LoVo (cell line): ENCODE measurements around the gene AGFG1.
"Not testable (repeated sequence)": the region's sequence is repeated elsewhere in the genome, so short reads cannot be mapped to it uniquely, and the experiment has no call there.

ENCODE experiments used
- DNase-seq: peaks from one replicate; pipeline ENCODE4 v3.0.0-alpha.2; 2016; ENCODE audit warnings: low spot score

The AGFG1 gene

GRCh38 chr2:227499627-227500300 is 27.8 kb downstream of the AGFG1 start:
- no peak for DNase-seq

DNA sequence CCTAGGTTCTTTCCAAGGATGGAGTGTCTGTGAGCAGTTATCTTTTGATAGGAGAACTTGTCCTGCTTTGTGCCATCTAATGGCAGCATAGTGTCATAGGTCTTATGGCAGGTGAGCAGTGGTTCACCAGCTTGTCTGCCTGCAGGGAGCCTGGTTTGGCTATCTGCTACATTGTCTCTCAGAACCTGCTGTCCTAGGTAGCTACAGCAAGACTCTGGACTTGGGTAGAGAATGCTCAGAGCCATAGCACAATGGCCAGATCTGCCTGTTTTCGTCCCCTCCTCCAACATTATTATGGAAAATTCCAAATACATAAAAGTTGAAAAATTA is 28.3 kb downstream of the AGFG1 start:
- DNase-seq: no peak

- DNase-seq: peak; percentile 90
These were observed 31.8 kb downstream of the AGFG1 start for GRCh38 chr2:227503433-227504406.

DNA sequence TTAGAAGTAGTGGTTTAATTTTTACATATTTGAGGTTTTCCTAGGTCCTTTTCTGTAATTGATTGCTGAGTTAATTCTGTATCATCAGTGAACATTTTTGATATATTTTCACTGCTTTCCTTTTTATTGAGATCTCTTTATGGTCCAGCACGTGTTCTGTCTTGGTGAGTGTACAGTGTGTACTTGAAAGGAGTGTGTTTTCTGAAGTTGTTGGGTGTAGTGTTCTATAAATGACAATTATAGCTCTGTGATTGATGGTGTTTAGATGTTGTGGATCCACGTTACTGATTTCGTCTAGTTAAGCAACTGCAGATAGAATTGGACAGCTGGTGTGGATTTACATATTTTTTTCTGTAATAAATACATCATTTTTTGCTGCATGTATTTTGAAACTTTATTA is 32.7 kb downstream of the AGFG1 start:
- DNase-seq: no peak

DNA sequence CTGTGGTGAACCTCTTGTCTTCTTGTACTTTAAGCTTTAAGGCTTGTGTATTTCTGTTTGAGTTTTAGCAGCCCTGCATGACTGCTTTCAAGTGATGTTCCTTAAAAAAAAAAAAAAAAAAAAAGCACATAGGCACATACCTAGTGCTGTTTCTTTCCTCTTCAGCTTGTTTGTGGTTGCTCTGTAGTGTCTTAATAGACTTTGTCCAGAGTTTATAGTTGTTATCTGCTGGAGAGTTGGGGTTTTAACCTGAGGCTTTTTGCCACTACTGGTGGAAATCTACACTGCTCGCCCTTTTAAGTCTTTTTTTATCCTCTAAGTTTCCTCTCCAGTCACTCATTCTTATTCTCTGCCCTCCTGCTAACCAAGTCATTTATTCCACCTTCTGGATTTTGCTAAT is 34.5 kb downstream of the AGFG1 start:
- DNase-seq: no peak

DNA sequence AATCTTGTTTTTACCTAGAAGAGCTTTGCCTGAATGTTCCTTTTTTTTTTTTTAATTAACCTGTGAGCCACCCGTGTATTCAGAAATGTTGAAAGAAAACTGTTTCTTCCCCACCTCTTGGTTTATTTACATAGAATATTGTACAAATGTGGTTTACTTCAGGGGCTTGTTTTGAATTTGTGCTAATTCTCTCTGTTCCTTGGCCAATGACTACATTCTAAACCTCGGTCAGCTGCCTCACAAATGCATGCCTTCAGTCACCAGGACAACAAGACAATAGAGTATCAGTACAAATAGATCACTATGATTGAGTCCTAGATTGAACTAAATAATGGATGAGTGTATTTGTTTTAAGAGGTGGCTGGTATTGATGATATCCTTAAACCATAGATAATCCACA is 36.0 kb downstream of the AGFG1 start:
- no peak for DNase-seq

DNA sequence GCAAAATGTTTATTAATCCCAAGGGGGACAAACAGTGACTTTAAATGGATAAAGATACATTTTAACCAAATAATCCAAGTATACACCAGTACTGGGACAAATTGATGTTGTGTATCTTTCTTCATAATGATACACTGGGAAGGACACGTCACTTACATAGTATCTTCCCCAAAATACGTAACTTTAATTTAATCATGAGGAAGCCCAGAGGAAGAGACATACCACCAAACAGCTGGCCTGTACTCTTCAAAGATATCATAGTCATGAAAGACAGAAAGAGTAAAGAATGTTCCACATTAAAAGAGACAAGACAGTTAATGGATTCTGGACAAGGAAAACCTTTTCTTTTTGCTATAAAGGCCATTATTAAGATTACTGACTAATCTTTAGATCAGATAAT is 37.1 kb downstream of the AGFG1 start:
- DNase-seq: no peak

- no peak for DNase-seq
These were observed 38.1 kb downstream of the AGFG1 start for GRCh38 chr2:227509824-227510619.

- no peak for DNase-seq
These were observed 38.6 kb downstream of the AGFG1 start for GRCh38 chr2:227510620-227510958.

- no peak for DNase-seq
These were observed 39.4 kb downstream of the AGFG1 start for GRCh38 chr2:227511239-227511930.

GRCh38 chr2:227511955-227512354 is 40.0 kb downstream of the AGFG1 start:
- no peak for DNase-seq

DNA sequence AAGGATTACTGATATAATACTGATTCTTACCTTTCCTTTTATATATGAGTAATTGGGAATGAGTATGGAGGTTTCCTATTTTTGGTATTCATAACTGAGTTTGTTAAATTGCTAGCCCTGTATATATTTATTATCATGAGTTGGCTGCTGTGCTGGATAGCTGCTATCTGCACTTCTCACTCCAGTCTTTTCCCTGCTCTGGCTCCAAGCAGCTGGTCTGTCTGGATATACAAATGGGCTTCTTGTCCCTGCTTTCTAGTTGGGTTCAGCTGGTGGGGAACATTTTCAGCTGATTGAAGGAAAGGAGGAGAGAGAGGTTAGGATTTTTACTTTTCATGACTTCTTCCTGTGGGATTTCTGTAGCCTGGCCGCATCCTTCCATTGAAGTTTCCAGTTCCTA is 41.2 kb downstream of the AGFG1 start:
- DNase-seq: no peak

DNA sequence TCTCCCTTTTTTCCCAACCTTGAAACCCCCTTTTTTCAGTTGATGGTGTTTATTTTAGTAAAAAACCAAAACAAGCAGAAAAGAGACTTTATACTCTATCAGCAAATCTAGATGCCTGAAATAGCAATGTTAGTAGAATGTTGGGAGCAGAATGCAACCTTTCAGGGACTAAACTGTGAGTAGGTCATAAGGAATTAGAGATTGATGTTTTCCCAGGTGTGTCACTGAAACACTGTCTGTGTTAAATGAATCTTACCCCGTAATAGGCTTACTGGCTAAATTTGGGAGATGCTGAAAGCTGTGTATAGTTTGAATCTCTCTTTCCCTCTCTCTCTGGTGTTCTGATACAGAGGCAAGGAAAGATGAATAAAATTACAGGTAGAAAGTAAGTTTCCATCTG is 43.8 kb downstream of the AGFG1 start:
- DNase-seq: no peak

DNA sequence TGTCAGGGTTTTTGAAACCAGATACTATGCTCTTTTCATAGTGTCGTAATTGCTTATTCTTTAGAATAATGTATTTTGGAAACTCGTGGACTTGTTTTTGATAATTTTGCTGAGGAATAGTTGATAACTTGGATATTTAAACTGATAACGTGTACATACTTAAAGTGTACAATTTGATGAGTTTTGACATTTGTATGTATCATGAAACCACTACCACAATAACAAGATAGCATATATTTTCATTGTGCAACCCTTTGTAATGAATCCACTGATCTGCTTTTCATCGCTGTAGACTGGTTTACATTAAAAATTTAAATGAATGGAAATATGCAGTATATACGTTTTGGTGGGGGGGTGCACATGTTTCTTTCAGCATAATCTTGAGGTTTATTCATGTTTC is 45.8 kb downstream of the AGFG1 start:
- DNase-seq: no peak

- not testable (repeated sequence) for DNase-seq
These were observed 46.4 kb downstream of the AGFG1 start for GRCh38 chr2:227518278-227518865.

DNA sequence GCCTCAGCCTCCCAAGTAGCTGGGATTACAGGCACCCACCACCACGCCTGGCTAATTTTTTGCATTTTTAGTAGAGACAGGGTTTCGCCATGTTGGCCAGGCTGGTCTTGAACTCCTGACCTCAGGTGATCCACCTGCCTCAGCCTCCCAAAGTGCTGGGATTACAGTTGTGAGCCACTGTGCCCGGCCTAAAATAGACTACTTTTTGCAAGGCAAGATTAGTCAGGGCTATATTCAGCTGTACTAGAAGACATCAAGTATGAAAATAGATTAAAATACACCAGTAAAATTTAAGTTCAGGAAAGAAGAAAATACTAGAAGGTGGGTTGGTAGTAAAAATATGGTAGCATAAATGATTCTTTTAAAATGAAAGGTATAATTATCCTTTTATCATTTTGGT is 49.2 kb downstream of the AGFG1 start:
- DNase-seq: not testable (repeated sequence)

- DNase-seq: no peak
These were observed 52.7 kb downstream of the AGFG1 start for GRCh38 chr2:227524665-227525064.

DNA sequence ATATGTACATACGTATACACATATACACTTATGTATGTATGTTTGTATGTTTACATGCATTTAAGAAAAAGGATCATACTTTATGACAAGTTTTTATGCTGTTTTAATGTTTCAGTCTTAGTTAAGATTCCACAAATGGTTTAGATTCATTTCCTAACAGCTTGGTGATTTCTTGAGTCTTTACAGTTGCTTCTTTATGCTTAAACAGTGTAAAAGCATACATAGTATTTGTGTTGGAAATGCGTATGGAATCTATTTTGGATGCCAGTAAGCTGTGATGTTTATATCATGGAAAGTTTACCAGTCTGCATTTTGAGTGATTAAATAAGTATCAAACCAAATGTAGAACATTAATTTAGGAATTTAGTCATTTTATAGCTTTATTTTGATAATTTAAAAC is 55.4 kb downstream of the AGFG1 start:
- no peak for DNase-seq

- DNase-seq: no peak
These were observed 56.8 kb downstream of the AGFG1 start for GRCh38 chr2:227528803-227529202.

DNA sequence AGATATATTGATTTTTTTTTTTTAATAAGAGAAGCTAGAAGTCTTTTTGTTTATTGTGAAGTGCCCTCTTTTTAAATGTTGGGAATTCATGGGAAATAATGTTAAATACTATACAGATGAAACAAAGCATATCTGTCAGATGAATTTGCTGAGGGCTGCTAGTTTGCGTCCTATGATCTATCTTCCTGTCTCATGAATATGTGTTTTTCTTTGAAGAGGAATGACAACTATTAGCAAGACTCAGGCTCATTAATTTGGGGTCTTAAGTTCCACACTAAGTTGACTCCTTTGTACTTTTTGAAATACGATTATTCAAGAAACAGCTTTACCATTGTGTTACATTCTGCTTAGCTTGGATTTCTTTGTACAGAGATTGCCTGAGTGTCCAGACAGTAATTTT is 57.9 kb downstream of the AGFG1 start:
- DNase-seq: no peak

GRCh38 chr2:227534714-227535113 is 62.8 kb downstream of the AGFG1 start:
- DNase-seq: no peak

DNA sequence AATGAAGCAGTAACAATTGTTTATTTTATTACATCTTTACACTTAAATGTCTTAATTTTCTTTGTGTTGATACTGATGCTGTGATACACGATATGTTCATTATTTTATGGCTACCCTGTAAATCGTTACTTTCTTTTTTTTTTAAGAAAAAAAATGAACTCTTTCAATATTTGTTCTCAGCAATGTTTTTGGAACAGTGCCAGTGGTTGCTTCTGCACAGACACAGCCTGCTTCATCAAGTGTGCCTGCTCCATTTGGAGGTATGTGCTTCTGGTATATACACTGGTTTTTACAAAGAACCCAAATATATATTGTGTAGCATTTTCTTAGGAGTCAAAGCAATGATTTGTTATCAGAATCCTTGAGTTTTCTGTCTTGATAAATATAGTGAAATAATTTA is 64.5 kb downstream of the AGFG1 start:
- no peak for DNase-seq
